IMR-90 (cell line): ENCODE results near the gene MALAT1. TPM values are rescaled to one million over a fixed set of nuclear protein-coding genes. Genes with fewer than 3 reads are reported as not detected.

Experiments used
- ATAC-seq: fragments of 200-7000 bp; cut with Tn5 transposase; 2 replicates; pipeline ENCODE4 v1.9.1; 2020; ENCODE audit warnings: low read depth, mild to moderate bottlenecking, moderate library complexity
- BruUV-seq: library from RNA; stranded (reverse); fragments of 400-500 nt; replicated peaks from 2 replicates; lab custom pipeline; 2021; lab: Mats Ljungman, UMichigan
- CTCF ChIA-PET: fragments of 300-600 bp; formaldehyde crosslinking; extraction: SDS; loops from one replicate; lab custom pipeline; 2021; ENCODE audit warnings: antibody characterized with exemption; lab: Yijun Ruan, JAX
- POLR2A ChIA-PET: fragments of 300-600 bp; sonication (Branson Sonifier 250); formaldehyde crosslinking; loops from one replicate; lab custom pipeline; 2022; ENCODE audit warnings: antibody characterized with exemption; ENCODE audit not compliant: unreplicated experiment; lab: Charles Lee
- DNase-seq: peaks from one replicate; pipeline ENCODE4 v3.0.0; 2013
- H2AFZ ChIP-seq: replicated peaks from 2 replicates; pipeline ENCODE3; 2013; ENCODE audit warnings: low read length, mild to moderate bottlenecking; ENCODE audit not compliant: poor library complexity
- H2AK5ac ChIP-seq: 2 replicates; pipeline ENCODE4 v1.6.1; 2013; ENCODE audit warnings: low read depth, low read length, inconsistent platforms
- H2AK9ac ChIP-seq: replicated peaks from 2 replicates; pipeline ENCODE3; 2013; ENCODE audit warnings: mild to moderate bottlenecking, low read depth, low read length, moderate library complexity; ENCODE audit not compliant: poor library complexity
- H2BK120ac ChIP-seq: 2 replicates; pipeline ENCODE4 v1.6.1; 2013; ENCODE audit warnings: low read depth, low read length, inconsistent platforms
- H2BK15ac ChIP-seq: 3 replicates; pipeline ENCODE4 v1.6.1; 2013; ENCODE audit warnings: low read depth, low read length, inconsistent platforms
- H2BK20ac ChIP-seq: 2 replicates; pipeline ENCODE4 v1.6.1; 2013; ENCODE audit warnings: low read depth, mild to moderate bottlenecking, inconsistent platforms, low read length, moderate library complexity
- H2BK5ac ChIP-seq: 2 replicates; pipeline ENCODE4 v1.6.1; 2013; ENCODE audit warnings: mild to moderate bottlenecking, low read depth, low read length, inconsistent platforms; ENCODE audit not compliant: poor library complexity, severe bottlenecking
- H3K14ac ChIP-seq: replicated peaks from 2 replicates; pipeline ENCODE4 v1.6.1; 2013; ENCODE audit warnings: low read depth, low read length, inconsistent platforms
- H3K18ac ChIP-seq: 2 replicates; pipeline ENCODE4 v1.6.1; 2013; ENCODE audit warnings: low read depth, low read length, control low read depth
- H3K23ac ChIP-seq: 2 replicates; pipeline ENCODE4 v1.6.1; 2013; ENCODE audit warnings: low read depth, low read length, inconsistent platforms
- H3K27ac ChIP-seq: 2 replicates; pipeline ENCODE4 v1.5.1; 2013; ENCODE audit warnings: mild to moderate bottlenecking, control low read depth, low read length; ENCODE audit not compliant: insufficient read depth
- H3K27me3 ChIP-seq: 2 replicates; pipeline ENCODE4 v1.6.1; 2013; ENCODE audit warnings: low read length; ENCODE audit not compliant: control insufficient read depth, insufficient read depth
- H3K36me3 ChIP-seq: 2 replicates; pipeline ENCODE4 v1.6.1; 2013; ENCODE audit warnings: low read length, mixed read lengths; ENCODE audit not compliant: control insufficient read depth, insufficient read depth
- H3K4ac ChIP-seq: 2 replicates; pipeline ENCODE4 v1.6.1; 2013; ENCODE audit warnings: low read depth, low read length, inconsistent platforms
- H3K4me1 ChIP-seq: 2 replicates; pipeline ENCODE4 v1.6.1; 2013; ENCODE audit warnings: low read length, mixed read lengths; ENCODE audit not compliant: control insufficient read depth, insufficient read depth
- H3K4me2 ChIP-seq: 2 replicates; pipeline ENCODE4 v1.6.1; 2013; ENCODE audit warnings: low read depth, mild to moderate bottlenecking, control low read depth, low read length, moderate library complexity
- H3K4me3 ChIP-seq: 2 replicates; pipeline ENCODE4 v1.5.1; 2013; ENCODE audit warnings: low read depth, mild to moderate bottlenecking, control low read depth, low read length, moderate library complexity; ENCODE audit not compliant: insufficient read depth
- H3K56ac ChIP-seq: 2 replicates; pipeline ENCODE4 v1.6.1; 2013; ENCODE audit warnings: low read length, inconsistent platforms; ENCODE audit not compliant: insufficient read depth; ENCODE audit errors: extremely low read depth
- H3K79me1 ChIP-seq, 2 experiments: 2 replicates each; pipeline ENCODE4 v1.6.1; 2013; ENCODE audit warnings: low read length in 2 of 2, inconsistent platforms in 1 of 2, low read depth in 1 of 2
- H3K9ac ChIP-seq: 2 replicates; pipeline ENCODE4 v1.6.1; 2013; ENCODE audit warnings: low read depth, low read length, control low read depth
- H3K9me1 ChIP-seq: 2 replicates; pipeline ENCODE4 v1.6.1; 2013; ENCODE audit warnings: low read length, inconsistent platforms; ENCODE audit not compliant: insufficient read depth
- H3K9me3 ChIP-seq: 2 replicates; pipeline ENCODE4 v1.6.1; 2013; ENCODE audit warnings: low read length; ENCODE audit not compliant: control insufficient read depth, insufficient read depth
- H4K20me1 ChIP-seq: 2 replicates; pipeline ENCODE4 v1.6.1; 2013; ENCODE audit warnings: low read length, inconsistent platforms; ENCODE audit not compliant: insufficient read depth
- H4K5ac ChIP-seq: 2 replicates; pipeline ENCODE4 v1.6.1; 2013; ENCODE audit warnings: mild to moderate bottlenecking, low read depth, low read length, control low read depth
- H4K8ac ChIP-seq, 2 experiments: 2 replicates each; pipeline ENCODE4 v1.6.1; 2013; ENCODE audit warnings: low read depth in 2 of 2, low read length in 2 of 2, control low read depth in 1 of 2, inconsistent platforms in 1 of 2
- H4K91ac ChIP-seq: 2 replicates; pipeline ENCODE4 v1.6.1; 2013; ENCODE audit warnings: low read depth, low read length, inconsistent platforms; ENCODE audit not compliant: insufficient read depth
- RCOR1 ChIP-seq: IDR thresholded peaks from 2 replicates; pipeline ENCODE4 v1.6.1; 2012; ENCODE audit warnings: mild to moderate bottlenecking, low read length, improper control_type of control experiment; ENCODE audit not compliant: insufficient replicate concordance
- WGBS, 2 experiments: methylation state at CpG; one replicate each; pipeline versions ENCODE4 v1.1.5 to v1.1.7; 2013; ENCODE audit warnings: missing lambda C conversion rate in 2 of 2; ENCODE audit not compliant: insufficient read length in 1 of 2; ENCODE audit errors: extremely low coverage in 2 of 2; 5-methylcytosine and 5-hydroxymethylcytosine counted together
- dilution Hi-C: fragments of 300-500 bp; cut with HindIII; formaldehyde crosslinking; loops from one replicate; pipeline ENCODE4 v1.14.3; 2018; ENCODE audit warnings: low sequenced_read_pairs; ENCODE audit not compliant: unreplicated experiment
- in situ Hi-C: fragments of 300-500 bp; cut with MboI; formaldehyde crosslinking; loops from 3 replicates; pipeline ENCODE4 v1.14.3; 2019; ENCODE audit warnings: low sequenced_read_pairs, inconsistent platforms, mixed read lengths
- intact Hi-C: fragments of 100-400 bp; cut with micrococcal nuclease; formaldehyde crosslinking; loops from 2 replicates; pipeline ENCODE4 v1.10.0; 2022
- polyA plus RNA-seq, 3 experiments: library from polyadenylated mRNA; depleted of rRNA; stranded (reverse); fragments of >200 nt; gene quantifications; 2 replicates each; pipeline ENCODE4 v1.2.3, GENCODE V29; 2012; ENCODE audit warnings: low replicate concordance in 1 of 3
- total RNA-seq: library from RNA; depleted of rRNA; stranded (reverse); fragments of >200 nt; gene quantifications from 2 replicates; pipeline ENCODE4 v1.2.3, GENCODE V29; 2012
- TF ChIP-seq, protein P1 (sequence below): fragments of 150-350 bp; IDR thresholded peaks from 2 replicates; pipeline ENCODE4 v1.6.1; 2017; ENCODE audit warnings: mild to moderate bottlenecking, antibody characterized with exemption, low read length, low read depth

MALAT1 gene
- total and polyA plus RNA-seq, 2 of the 4 experiments (the other 2 are of a cell fraction), result 636 to 3,569 TPM

- ATAC-seq (no peak), DNase-seq (peak; percentile 52)
- H3K9ac ChIP-seq, result peak overlapping the region; percentile 97
- H3K18ac ChIP-seq, result peak overlapping the region; percentile 0; the same call in 1 of the 2 replicates
- no peaks in the 10 kb centered on the region for H3K27me3 ChIP-seq
- TF ChIP-seq, protein P1, sequence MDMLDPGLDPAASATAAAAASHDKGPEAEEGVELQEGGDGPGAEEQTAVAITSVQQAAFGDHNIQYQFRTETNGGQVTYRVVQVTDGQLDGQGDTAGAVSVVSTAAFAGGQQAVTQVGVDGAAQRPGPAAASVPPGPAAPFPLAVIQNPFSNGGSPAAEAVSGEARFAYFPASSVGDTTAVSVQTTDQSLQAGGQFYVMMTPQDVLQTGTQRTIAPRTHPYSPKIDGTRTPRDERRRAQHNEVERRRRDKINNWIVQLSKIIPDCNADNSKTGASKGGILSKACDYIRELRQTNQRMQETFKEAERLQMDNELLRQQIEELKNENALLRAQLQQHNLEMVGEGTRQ, result 0 out of 2 replicates have a peak, but pooled peaks have one; percentile 2
- no peak for TF ChIP-seq RCOR1
- no peaks in the 10 kb centered on the region for H3K9me1 ChIP-seq
- no peak overlapping the region for H2AK5ac ChIP-seq
- POLR2A ChIA-PET, result interaction anchor here (0.6 to 14.2 kb wide), 10 partner anchors 7 to 135 kb away, joined by 3 to 494 read pairs (median 18); partner anchors contain the start of genes FRMD8, MALAT1 and NEAT1
- H2BK20ac ChIP-seq, result no peak overlapping the region
- dilution Hi-C loops (no loop called here), in situ Hi-C loops (loop anchor here (5.0 kb wide), 1 partner anchor 33 kb away; no protein-coding TSS in a partner anchor), intact Hi-C loops (loop anchor here (5.0 kb wide), 1 partner anchor 33 kb away; no protein-coding TSS in a partner anchor)
- peak overlapping the region; percentile 24 for H3K27ac ChIP-seq
- H2AK9ac ChIP-seq, result peak overlapping the region; percentile 52
- H2BK5ac ChIP-seq, result peak overlapping the region; percentile 84
- peaks cover 0 to 29% of the 10 kb centered on the region in 2 experiments; a peak in 2 of 4 replicates for H3K79me1 ChIP-seq
- H3K4me1 ChIP-seq, result no peaks in the 10 kb centered on the region
- H3K4me3 ChIP-seq, result peak overlapping the region; percentile 72
- TSS peak; percentile 19 for BruUV-seq
- peak overlapping the region; percentile 53 for H2AFZ ChIP-seq
- H3K4me2 ChIP-seq, result peak overlapping the region; percentile 74
- H3K36me3 ChIP-seq, result peaks cover 47% of the 10 kb centered on the region
- H4K20me1 ChIP-seq, result peaks cover 74% of the 10 kb centered on the region
- peak overlapping the region; percentile 62 for H3K4ac ChIP-seq
- CTCF ChIA-PET, result interaction anchor here (1.1 kb wide), 1 partner anchor 26 kb away, joined by 3 read pairs; no protein-coding TSS in a partner anchor
- 38% methylated on average over 2 of the region's 12 CpGs; no CpG with 5 or more reads in 1 of the 2 experiments for WGBS, 2 experiments
- no peak overlapping the region for H4K5ac ChIP-seq
- peak overlapping the region; percentile 95 for H3K23ac ChIP-seq
- H2BK120ac ChIP-seq, result no peak overlapping the region
- H4K8ac ChIP-seq, result 0 out of 4 replicates have a peak overlapping the region, but pooled peaks of 1 of the 2 experiments have one; percentile 1
- no peak overlapping the region for H4K91ac ChIP-seq
- no peaks in the 10 kb centered on the region for H3K9me3 ChIP-seq
- peak overlapping the region; percentile 95 for H3K14ac ChIP-seq
- no peak overlapping the region for H2BK15ac ChIP-seq
- H3K56ac ChIP-seq, result peak overlapping the region; percentile 82; the same call in 1 of the 2 replicates
These were observed 6.8 kb downstream of the MALAT1 start for GRCh38 chr11:65505466-65506289.
